Skeletal muscle tissue (tissue), 4 donors: ENCODE results near the gene CD34. TPM values are rescaled to one million over a fixed set of nuclear protein-coding genes. Genes with fewer than 3 reads are reported as not detected.

Experiments
- H3K27ac ChIP-seq: one replicate; pipeline ENCODE4 v1.7.0; 2013; ENCODE audit warnings: mild to moderate bottlenecking, low read depth, low read length, inconsistent platforms
- H3K27me3 ChIP-seq, 3 donors: one replicate each; pipeline ENCODE4 v1.7.0; 2013; ENCODE audit warnings: low read length in 3 of 3; ENCODE audit not compliant: control insufficient read depth in 3 of 3, insufficient read depth in 3 of 3
- H3K36me3 ChIP-seq, 3 donors: one replicate each; pipeline ENCODE4 v1.7.0; 2013; ENCODE audit warnings: low read length in 3 of 3; ENCODE audit not compliant: control insufficient read depth in 3 of 3, insufficient read depth in 3 of 3
- H3K4me1 ChIP-seq, 3 donors: one replicate each; pipeline ENCODE4 v1.7.0; 2013; ENCODE audit warnings: low read length in 3 of 3, mild to moderate bottlenecking in 3 of 3; ENCODE audit not compliant: control insufficient read depth in 3 of 3, insufficient read depth in 3 of 3
- H3K4me3 ChIP-seq, 3 donors: one replicate each; pipeline ENCODE4 v1.7.0; 2013; ENCODE audit warnings: low read length in 3 of 3
- H3K9ac ChIP-seq, 3 donors: one replicate each; pipeline ENCODE4 v1.7.0; 2013; ENCODE audit warnings: low read length in 3 of 3, mild to moderate bottlenecking in 3 of 3, moderate library complexity in 2 of 3, low read depth in 1 of 3
- H3K9me3 ChIP-seq, 3 donors: one replicate each; pipeline ENCODE4 v1.7.0; 2013; ENCODE audit warnings: low read length in 3 of 3; ENCODE audit not compliant: control insufficient read depth in 3 of 3
- total RNA-seq: library from RNA; depleted of rRNA; stranded (reverse); fragments of >200 nt; gene quantifications from one replicate; pipeline ENCODE4 v1.2.3, GENCODE V29; 2014
- donor health status: Osteomylitis.

Gene CD34
- total RNA-seq, 1 donor from 2014 or later = 20.9 TPM

GRCh38 chr1:207858806-207859205, 52.1 kb downstream of the CD34 start:
- Histone ChIP-seq H3K9me3 (no peaks in the 10 kb centered on the region), H3K27ac (no peak overlapping the region), H3K9ac (no peak overlapping the region), H3K4me3 (no peak overlapping the region), H3K4me1 (peaks cover 26 to 52% (median 45%) of the 10 kb centered on the region in 3 donors), H3K36me3 (peaks cover 9 to 22% (median 10%) of the 10 kb centered on the region in 3 donors), H3K27me3 (no peaks in the 10 kb centered on the region)

GRCh38 chr1:207858281-207858680, 52.6 kb downstream of the CD34 start:
- Histone ChIP-seq H3K9ac (no peak overlapping the region), H3K27me3 (no peaks in the 10 kb centered on the region), H3K4me3 (no peak overlapping the region), H3K4me1 (peaks cover 26 to 52% (median 46%) of the 10 kb centered on the region in 3 donors), H3K27ac (no peak overlapping the region), H3K36me3 (peaks cover 8 to 20% (median 10%) of the 10 kb centered on the region in 3 donors), H3K9me3 (no peaks in the 10 kb centered on the region)

GRCh38 chr1:207857447-207857846, 53.5 kb downstream of the CD34 start:
- H3K4me3 ChIP-seq = no peak overlapping the region
- peaks cover 35 to 54% (median 49%) of the 10 kb centered on the region in 3 donors for H3K4me1 ChIP-seq
- no peak overlapping the region for H3K27ac ChIP-seq
- no peaks in the 10 kb centered on the region for H3K9me3 ChIP-seq
- H3K36me3 ChIP-seq = peaks cover 4 to 19% (median 8%) of the 10 kb centered on the region in 3 donors
- no peaks in the 10 kb centered on the region for H3K27me3 ChIP-seq
- H3K9ac ChIP-seq = no peak overlapping the region

- Histone ChIP-seq H3K9ac (no peak overlapping the region), H3K4me3 (no peak overlapping the region), H3K9me3 (no peaks in the 10 kb centered on the region), H3K27me3 (no peaks in the 10 kb centered on the region), H3K27ac (no peak overlapping the region), H3K4me1 (peaks cover 36 to 56% (median 54%) of the 10 kb centered on the region in 3 donors), H3K36me3 (peaks cover 3 to 15% (median 4%) of the 10 kb centered on the region in 3 donors)
These were observed 54.5 kb downstream of the CD34 start for GRCh38 chr1:207856276-207857023.

GRCh38 chr1:207854001-207854400, 56.9 kb downstream of the CD34 start:
- peaks cover 57 to 68% (median 66%) of the 10 kb centered on the region in 3 donors for H3K4me1 ChIP-seq
- H3K36me3 ChIP-seq = peaks cover 0 to 9% (median 3%) of the 10 kb centered on the region in 3 donors
- no peak overlapping the region for H3K9ac ChIP-seq
- H3K9me3 ChIP-seq = no peaks in the 10 kb centered on the region
- H3K4me3 ChIP-seq = no peak overlapping the region
- H3K27ac ChIP-seq = no peak overlapping the region
- H3K27me3 ChIP-seq = no peaks in the 10 kb centered on the region

GRCh38 chr1:207853372-207853757, 57.6 kb downstream of the CD34 start:
- peak overlapping the region in 1 of 3 donors; percentile 20 for H3K4me3 ChIP-seq
- H3K4me1 ChIP-seq = peaks cover 59 to 67% (median 67%) of the 10 kb centered on the region in 3 donors
- H3K36me3 ChIP-seq = peaks cover 0 to 9% (median 3%) of the 10 kb centered on the region in 3 donors
- H3K9ac ChIP-seq = no peak overlapping the region
- peak overlapping the region; percentile 43 for H3K27ac ChIP-seq
- no peaks in the 10 kb centered on the region for H3K27me3 ChIP-seq
- H3K9me3 ChIP-seq = no peaks in the 10 kb centered on the region

GRCh38 chr1:207852576-207853371, 58.2 kb downstream of the CD34 start:
- Histone ChIP-seq H3K9me3 (no peaks in the 10 kb centered on the region), H3K4me1 (peaks cover 65 to 73% (median 73%) of the 10 kb centered on the region in 3 donors), H3K9ac (no peak overlapping the region), H3K36me3 (peaks cover 0 to 9% (median 3%) of the 10 kb centered on the region in 3 donors), H3K4me3 (peak overlapping the region in 1 of 3 donors; percentile 20), H3K27ac (peak overlapping the region; percentile 43), H3K27me3 (no peaks in the 10 kb centered on the region)

- peaks cover 0 to 9% (median 3%) of the 10 kb centered on the region in 3 donors for H3K36me3 ChIP-seq
- H3K4me1 ChIP-seq = peaks cover 66 to 70% (median 70%) of the 10 kb centered on the region in 3 donors
- peak overlapping the region; percentile 51 for H3K27ac ChIP-seq
- peak overlapping the region in 2 of 3 donors; percentile 8 to 10 for H3K9ac ChIP-seq
- no peaks in the 10 kb centered on the region for H3K27me3 ChIP-seq
- no peak overlapping the region for H3K4me3 ChIP-seq
- no peaks in the 10 kb centered on the region for H3K9me3 ChIP-seq
These were observed 59.2 kb downstream of the CD34 start for GRCh38 chr1:207851696-207852095.

GRCh38 chr1:207850621-207851407, 60.1 kb downstream of the CD34 start:
- Histone ChIP-seq H3K27me3 (no peaks in the 10 kb centered on the region), H3K27ac (peak overlapping the region; percentile 51), H3K4me3 (peak overlapping the region in 1 of 3 donors; percentile 46), H3K9me3 (no peaks in the 10 kb centered on the region), H3K9ac (no peak overlapping the region), H3K4me1 (peaks cover 64 to 69% (median 67%) of the 10 kb centered on the region in 3 donors), H3K36me3 (peaks cover 0 to 3% (median 3%) of the 10 kb centered on the region in 3 donors)
